Loucy (cell line): ENCODE measurements around the gene NAT9.

Experiments
- H2AFZ ChIP-seq: fragments of 200-600 bp; sonication (generic); 2 replicates; pipeline ENCODE4 v1.6.0; 2016; ENCODE audit warnings: antibody characterized with exemption, mild to moderate bottlenecking, low read length, moderate library complexity
- H3F3A ChIP-seq: fragments of 200-600 bp; 2 replicates; pipeline ENCODE4 v1.6.0; 2016; ENCODE audit warnings: antibody characterized with exemption, low read depth, mild to moderate bottlenecking
- H3K27me3 ChIP-seq: fragments of 200-600 bp; sonication (generic); 2 replicates; pipeline ENCODE4 v1.6.1; 2014; ENCODE audit warnings: low read length, mild to moderate bottlenecking; ENCODE audit not compliant: insufficient read depth, poor library complexity, severe bottlenecking
- H3K36me3 ChIP-seq: fragments of 200-600 bp; sonication (generic); 2 replicates; pipeline ENCODE4 v1.6.1; 2016; ENCODE audit warnings: low read length; ENCODE audit not compliant: insufficient read depth
- H3K4me1 ChIP-seq: fragments of 200-600 bp; sonication (generic); 2 replicates; pipeline ENCODE4 v1.5.1; 2014; ENCODE audit warnings: low read length, mild to moderate bottlenecking; ENCODE audit not compliant: insufficient read depth, poor library complexity, severe bottlenecking
- H3K4me2 ChIP-seq: fragments of 200-600 bp; sonication (generic); 2 replicates; pipeline ENCODE4 v1.6.0; 2014; ENCODE audit warnings: antibody characterized with exemption, low read length, low read depth, mild to moderate bottlenecking; ENCODE audit not compliant: poor library complexity, severe bottlenecking
- H3K4me3 ChIP-seq: fragments of 200-600 bp; sonication (generic); 2 replicates; pipeline ENCODE4 v1.5.1; 2014; ENCODE audit warnings: low read length, mild to moderate bottlenecking, mixed read lengths; ENCODE audit not compliant: poor library complexity, severe bottlenecking
- H3K79me2 ChIP-seq: fragments of 200-600 bp; sonication (generic); 2 replicates; pipeline ENCODE4 v1.6.1; 2014; ENCODE audit warnings: low read length; ENCODE audit not compliant: insufficient read depth
- H3K9ac ChIP-seq: fragments of 200-600 bp; sonication (generic); 2 replicates; pipeline ENCODE4 v1.6.0; 2014; ENCODE audit warnings: mild to moderate bottlenecking, low read depth, low read length, moderate library complexity; ENCODE audit not compliant: poor library complexity, severe bottlenecking
- H3K9me2 ChIP-seq: fragments of 200-600 bp; sonication (generic); replicated peaks from 2 replicates; pipeline ENCODE4 v1.6.1; 2016; ENCODE audit warnings: low read depth, low read length, mixed read lengths
- H3K9me3 ChIP-seq: fragments of 200-600 bp; sonication (generic); 2 replicates; pipeline ENCODE4 v1.6.1; 2014; ENCODE audit warnings: mild to moderate bottlenecking, antibody characterized with exemption, low read length, low read depth; ENCODE audit not compliant: insufficient read depth
- H4K20me1 ChIP-seq: fragments of 200-600 bp; sonication (generic); 2 replicates; pipeline ENCODE4 v1.6.0; 2014; ENCODE audit warnings: antibody characterized with exemption, low read length, mild to moderate bottlenecking; ENCODE audit not compliant: insufficient read depth, poor library complexity, severe bottlenecking
- EZH2phosphoT487 ChIP-seq: fragments of 200-600 bp; IDR thresholded peaks from 2 replicates; pipeline ENCODE4 v1.6.1; 2018; ENCODE audit warnings: antibody characterized with exemption, mild to moderate bottlenecking, moderate library complexity, borderline replicate concordance
- TF ChIP-seq, protein P1 (sequence below): fragments of 200-600 bp; sonication (generic); conservative IDR thresholded peaks from 2 replicates; pipeline ENCODE4 v1.5.1; 2014; ENCODE audit warnings: mild to moderate bottlenecking, antibody characterized with exemption, low read length

The NAT9 gene

DNA sequence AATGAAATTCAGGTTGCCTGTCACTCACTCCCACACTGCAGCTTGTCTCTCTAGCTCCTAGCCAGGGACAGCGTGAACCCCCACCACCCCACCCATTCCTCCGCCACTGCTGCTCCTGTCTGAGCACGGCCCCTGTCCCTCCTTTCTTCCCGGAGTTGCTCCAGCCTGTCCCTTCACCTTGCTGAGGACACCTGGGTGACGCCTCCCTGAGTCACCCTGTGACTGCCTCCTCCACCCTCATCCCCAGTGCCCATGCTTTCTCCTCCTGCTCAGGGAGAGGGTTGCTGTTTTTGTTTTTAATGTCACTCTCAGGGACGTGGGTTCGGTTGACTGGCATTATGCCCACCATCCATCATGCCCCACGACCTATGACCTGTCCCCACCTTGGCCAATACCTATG lies 25.8 kb upstream of the NAT9 start:
- Histone ChIP-seq H3K36me3 (peaks cover 15% of the 10 kb centered on the region; the same call in 1 of the 2 replicates), H3K9me3 (no peaks in the 10 kb centered on the region), H3K4me2 (no peak overlapping the region), H3K9ac (no peak overlapping the region), H2AFZ (no peak overlapping the region), H4K20me1 (no peaks in the 10 kb centered on the region), H3F3A (no peaks in the 10 kb centered on the region), H3K27me3 (no peaks in the 10 kb centered on the region), H3K79me2 (no peaks in the 10 kb centered on the region), H3K4me1 (peaks cover 9% of the 10 kb centered on the region), H3K4me3 (no peak overlapping the region), H3K9me2 (no peaks in the 10 kb centered on the region)
- TF ChIP-seq EZH2phosphoT487 = no peak
- TF ChIP-seq, protein P1, sequence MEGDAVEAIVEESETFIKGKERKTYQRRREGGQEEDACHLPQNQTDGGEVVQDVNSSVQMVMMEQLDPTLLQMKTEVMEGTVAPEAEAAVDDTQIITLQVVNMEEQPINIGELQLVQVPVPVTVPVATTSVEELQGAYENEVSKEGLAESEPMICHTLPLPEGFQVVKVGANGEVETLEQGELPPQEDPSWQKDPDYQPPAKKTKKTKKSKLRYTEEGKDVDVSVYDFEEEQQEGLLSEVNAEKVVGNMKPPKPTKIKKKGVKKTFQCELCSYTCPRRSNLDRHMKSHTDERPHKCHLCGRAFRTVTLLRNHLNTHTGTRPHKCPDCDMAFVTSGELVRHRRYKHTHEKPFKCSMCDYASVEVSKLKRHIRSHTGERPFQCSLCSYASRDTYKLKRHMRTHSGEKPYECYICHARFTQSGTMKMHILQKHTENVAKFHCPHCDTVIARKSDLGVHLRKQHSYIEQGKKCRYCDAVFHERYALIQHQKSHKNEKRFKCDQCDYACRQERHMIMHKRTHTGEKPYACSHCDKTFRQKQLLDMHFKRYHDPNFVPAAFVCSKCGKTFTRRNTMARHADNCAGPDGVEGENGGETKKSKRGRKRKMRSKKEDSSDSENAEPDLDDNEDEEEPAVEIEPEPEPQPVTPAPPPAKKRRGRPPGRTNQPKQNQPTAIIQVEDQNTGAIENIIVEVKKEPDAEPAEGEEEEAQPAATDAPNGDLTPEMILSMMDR = no peak

- Histone ChIP-seq H3K27me3 (no peaks in the 10 kb centered on the region), H3K9me3 (no peaks in the 10 kb centered on the region), H3K79me2 (no peaks in the 10 kb centered on the region), H3K9ac (no peak overlapping the region), H4K20me1 (no peaks in the 10 kb centered on the region), H2AFZ (no peak overlapping the region), H3K9me2 (no peaks in the 10 kb centered on the region), H3K4me1 (peaks cover 9% of the 10 kb centered on the region), H3K4me3 (no peak overlapping the region), H3K4me2 (no peak overlapping the region), H3F3A (no peaks in the 10 kb centered on the region), H3K36me3 (peaks cover 20% of the 10 kb centered on the region; the same call in 1 of the 2 replicates)
- no peak for TF ChIP-seq EZH2phosphoT487
- TF ChIP-seq, protein P1 = no peak
These were observed 24.4 kb upstream of the NAT9 start for GRCh38 chr17:74800531-74800930.

DNA sequence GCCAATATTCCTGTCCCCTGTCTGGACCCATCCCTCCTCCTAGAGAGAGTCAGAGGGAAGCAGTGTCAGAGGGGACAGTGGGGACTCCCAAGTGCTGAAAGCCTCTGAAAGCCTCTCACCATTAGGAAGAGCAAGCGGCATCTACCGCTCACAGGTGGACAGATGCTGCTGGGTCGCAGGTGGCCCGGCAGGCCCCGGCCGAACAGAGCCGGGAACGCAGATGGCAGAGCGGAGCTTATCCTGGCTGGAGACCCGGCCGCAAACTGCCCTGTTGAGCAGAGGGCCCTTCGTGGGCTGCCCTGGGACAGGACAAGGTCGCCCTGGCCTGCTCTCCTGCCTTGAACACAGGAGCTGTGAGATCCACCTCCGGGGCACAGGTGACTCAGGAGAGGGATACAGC lies 23.0 kb upstream of the NAT9 start:
- Histone ChIP-seq H3K4me2 (no peak overlapping the region), H4K20me1 (no peaks in the 10 kb centered on the region), H3F3A (no peaks in the 10 kb centered on the region), H2AFZ (no peak overlapping the region), H3K9ac (no peak overlapping the region), H3K9me3 (no peaks in the 10 kb centered on the region), H3K36me3 (peaks cover 22% of the 10 kb centered on the region; the same call in 1 of the 2 replicates), H3K79me2 (no peaks in the 10 kb centered on the region), H3K9me2 (no peaks in the 10 kb centered on the region), H3K27me3 (no peaks in the 10 kb centered on the region), H3K4me1 (peaks cover 9% of the 10 kb centered on the region), H3K4me3 (no peak overlapping the region)
- no peak for TF ChIP-seq EZH2phosphoT487
- TF ChIP-seq, protein P1 = no peak
